MM.1S (cell line): Measurements from ENCODE around the gene STK26.

ENCODE experiments used
- DNase-seq: peaks from one replicate; pipeline ENCODE4 v3.0.0-alpha.2; 2015
- H2AFZ ChIP-seq: fragments of 300-600 bp; sonication (generic); 2 replicates; pipeline ENCODE4 v1.6.0; 2016; ENCODE audit warnings: antibody characterized with exemption, low read length
- H3F3A ChIP-seq: fragments of 300-600 bp; sonication (generic); 2 replicates; pipeline ENCODE4 v1.6.1; 2016; ENCODE audit warnings: mild to moderate bottlenecking, antibody characterized with exemption, low read length, moderate library complexity, mixed read lengths; ENCODE audit not compliant: insufficient read depth
- H3K27ac ChIP-seq: fragments of 300-600 bp; sonication (generic); 2 replicates; pipeline ENCODE4 v1.5.1; 2016; ENCODE audit warnings: mild to moderate bottlenecking, low read length
- H3K27me3 ChIP-seq: fragments of 300-600 bp; sonication (generic); replicated peaks from 2 replicates; pipeline ENCODE4 v1.6.0; 2016; ENCODE audit warnings: low read length; ENCODE audit not compliant: insufficient read depth
- H3K36me3 ChIP-seq: fragments of 300-600 bp; sonication (generic); replicated peaks from 2 replicates; pipeline ENCODE4 v1.6.1; 2016; ENCODE audit warnings: mild to moderate bottlenecking, low read length, mixed read lengths; ENCODE audit not compliant: insufficient read depth
- H3K4me1 ChIP-seq: fragments of 300-600 bp; sonication (generic); 2 replicates; pipeline ENCODE4 v1.6.1; 2016; ENCODE audit warnings: low read length, mixed read lengths
- H3K4me2 ChIP-seq: fragments of 300-600 bp; sonication (generic); 2 replicates; pipeline ENCODE4 v1.6.0; 2016; ENCODE audit warnings: low read depth, low read length
- H3K4me3 ChIP-seq: fragments of 300-600 bp; sonication (generic); 2 replicates; pipeline ENCODE4 v1.5.1; 2016; ENCODE audit warnings: low read length, mixed read lengths
- H3K79me2 ChIP-seq: fragments of 300-600 bp; sonication (generic); 2 replicates; pipeline ENCODE4 v1.6.1; 2016; ENCODE audit warnings: mixed run types, low read length, mixed read lengths
- H3K9ac ChIP-seq: fragments of 300-600 bp; sonication (generic); 2 replicates; pipeline ENCODE4 v1.6.1; 2016; ENCODE audit warnings: low read length, mixed read lengths
- H3K9me2 ChIP-seq: fragments of 300-600 bp; sonication (generic); replicated peaks from 2 replicates; pipeline ENCODE4 v1.6.1; 2016; ENCODE audit warnings: mild to moderate bottlenecking, low read length, mixed read lengths; ENCODE audit not compliant: insufficient read depth
- H3K9me3 ChIP-seq: fragments of 300-600 bp; sonication (generic); replicated peaks from 2 replicates; pipeline ENCODE4 v1.6.1; 2016; ENCODE audit warnings: mild to moderate bottlenecking, low read length, mixed read lengths; ENCODE audit not compliant: insufficient read depth
- H4K20me1 ChIP-seq: fragments of 300-600 bp; sonication (generic); 2 replicates; pipeline ENCODE4 v1.6.1; 2016; ENCODE audit warnings: mild to moderate bottlenecking, low read length, moderate library complexity, mixed read lengths; ENCODE audit not compliant: insufficient read depth
- EZH2 ChIP-seq: fragments of 300-600 bp; sonication (generic); optimal IDR thresholded peaks from 2 replicates; pipeline ENCODE3; 2017; ENCODE audit warnings: low read depth, mild to moderate bottlenecking, antibody characterized with exemption, low read length, mixed read lengths
- EZH2phosphoT487 ChIP-seq: fragments of 300-600 bp; sonication (generic); IDR thresholded peaks from 2 replicates; pipeline ENCODE4 v1.6.1; 2018; ENCODE audit warnings: antibody characterized with exemption, low read length
- TF ChIP-seq, protein P1 (sequence below): fragments of 300-600 bp; sonication (generic); IDR thresholded peaks from 2 replicates; pipeline ENCODE4 v1.5.1; 2016; ENCODE audit warnings: antibody characterized with exemption, low read length, mixed read lengths

Gene STK26

DNA sequence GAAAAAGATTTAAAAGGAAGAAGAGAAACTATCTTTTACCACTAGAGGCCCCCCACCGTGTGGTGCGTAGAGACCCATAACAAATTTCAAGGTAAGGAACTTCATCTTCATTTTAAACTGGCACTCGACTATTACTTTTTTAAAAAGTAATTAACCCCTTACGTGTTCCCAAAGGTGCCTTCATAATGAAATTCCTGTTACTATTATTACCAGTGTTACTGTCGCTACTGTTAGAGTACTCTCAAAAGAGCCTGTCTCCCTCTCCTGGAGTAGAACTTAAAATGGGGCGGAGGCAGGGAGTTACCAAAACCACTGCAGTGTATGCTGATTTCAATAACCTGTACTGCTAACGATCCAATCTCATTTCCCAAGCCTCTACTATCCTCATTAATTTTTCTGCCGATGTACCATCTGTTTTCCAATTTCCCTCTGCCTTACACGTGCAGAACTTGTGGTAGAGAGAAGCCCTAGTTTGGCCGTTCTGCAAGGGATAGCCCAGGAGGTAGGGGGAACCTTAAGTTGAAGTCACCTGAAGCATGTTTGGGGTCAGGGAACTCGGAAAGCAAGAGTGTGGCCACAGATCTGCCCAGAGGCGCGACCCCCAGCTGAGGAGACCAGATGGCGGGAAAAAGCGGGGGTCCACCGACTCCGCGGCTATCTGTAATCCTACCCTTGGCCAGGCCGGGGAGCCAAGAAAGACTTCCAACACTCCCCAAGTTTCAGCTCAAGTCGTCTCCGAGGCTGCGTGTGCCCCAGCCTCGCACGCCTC, 720 bp upstream of the STK26 start:
- Histone ChIP-seq H3K9me2 (no peaks in the 10 kb centered on the region), H3K27me3 (no peaks in the 10 kb centered on the region), H3K4me1 (peaks cover 6% of the 10 kb centered on the region; the same call in 1 of the 2 replicates), H3F3A (peaks cover 5% of the 10 kb centered on the region; the same call in 1 of the 2 replicates), H3K27ac (peak overlapping the region; percentile 80; the same call in 1 of the 2 replicates), H3K79me2 (peaks cover 34% of the 10 kb centered on the region), H4K20me1 (no peaks in the 10 kb centered on the region; the same call in 1 of the 2 replicates), H3K9me3 (no peaks in the 10 kb centered on the region), H3K4me2 (peak overlapping the region; percentile 88), H3K4me3 (peak overlapping the region; percentile 85), H3K9ac (peak overlapping the region; percentile 71; the same call in 1 of the 2 replicates), H2AFZ (peak overlapping the region; percentile 88), H3K36me3 (no peaks in the 10 kb centered on the region)
- TF ChIP-seq, protein P1, sequence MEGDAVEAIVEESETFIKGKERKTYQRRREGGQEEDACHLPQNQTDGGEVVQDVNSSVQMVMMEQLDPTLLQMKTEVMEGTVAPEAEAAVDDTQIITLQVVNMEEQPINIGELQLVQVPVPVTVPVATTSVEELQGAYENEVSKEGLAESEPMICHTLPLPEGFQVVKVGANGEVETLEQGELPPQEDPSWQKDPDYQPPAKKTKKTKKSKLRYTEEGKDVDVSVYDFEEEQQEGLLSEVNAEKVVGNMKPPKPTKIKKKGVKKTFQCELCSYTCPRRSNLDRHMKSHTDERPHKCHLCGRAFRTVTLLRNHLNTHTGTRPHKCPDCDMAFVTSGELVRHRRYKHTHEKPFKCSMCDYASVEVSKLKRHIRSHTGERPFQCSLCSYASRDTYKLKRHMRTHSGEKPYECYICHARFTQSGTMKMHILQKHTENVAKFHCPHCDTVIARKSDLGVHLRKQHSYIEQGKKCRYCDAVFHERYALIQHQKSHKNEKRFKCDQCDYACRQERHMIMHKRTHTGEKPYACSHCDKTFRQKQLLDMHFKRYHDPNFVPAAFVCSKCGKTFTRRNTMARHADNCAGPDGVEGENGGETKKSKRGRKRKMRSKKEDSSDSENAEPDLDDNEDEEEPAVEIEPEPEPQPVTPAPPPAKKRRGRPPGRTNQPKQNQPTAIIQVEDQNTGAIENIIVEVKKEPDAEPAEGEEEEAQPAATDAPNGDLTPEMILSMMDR, result peak; percentile 41
- no peak for TF ChIP-seq EZH2
- DNase-seq, result peak; percentile 18

DNA sequence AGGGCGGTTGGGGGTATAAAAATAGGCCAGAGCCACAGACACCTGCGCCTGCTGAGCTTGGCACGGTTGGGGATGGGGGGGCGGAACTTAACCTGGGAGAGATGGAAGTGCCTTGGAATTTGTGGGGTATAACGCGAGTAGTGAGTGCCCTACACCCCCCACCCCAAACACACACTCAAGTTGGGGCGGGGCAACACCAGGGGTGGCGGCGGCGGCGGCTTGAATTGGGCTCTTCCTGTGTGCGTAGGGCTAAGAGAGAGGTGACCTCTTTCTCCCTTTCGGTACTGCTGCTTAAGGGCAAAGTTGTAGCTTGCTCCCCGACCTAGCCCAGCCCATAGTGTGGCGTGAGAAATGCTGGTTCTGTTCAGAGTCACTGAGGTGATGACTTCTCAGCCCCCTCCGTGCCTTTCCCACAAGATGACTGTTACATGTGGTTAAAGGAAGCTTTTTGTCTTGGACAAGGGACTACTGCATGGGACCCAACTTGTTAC, 839 bp downstream of the STK26 start:
- Histone ChIP-seq H3K79me2 (peaks cover 50% of the 10 kb centered on the region), H3K9me3 (no peaks in the 10 kb centered on the region), H3K9ac (peak overlapping the region; percentile 71), H3F3A (peaks cover 5% of the 10 kb centered on the region; the same call in 1 of the 2 replicates), H3K4me1 (peaks cover 6% of the 10 kb centered on the region; the same call in 1 of the 2 replicates), H3K27ac (peak overlapping the region; percentile 80; the same call in 1 of the 2 replicates), H3K4me3 (peak overlapping the region; percentile 85), H3K27me3 (no peaks in the 10 kb centered on the region), H2AFZ (peak overlapping the region; percentile 81; the same call in 1 of the 2 replicates), H3K9me2 (no peaks in the 10 kb centered on the region), H3K36me3 (no peaks in the 10 kb centered on the region), H3K4me2 (peak overlapping the region; percentile 63), H4K20me1 (no peaks in the 10 kb centered on the region; the same call in 1 of the 2 replicates)
- TF ChIP-seq, protein P1, result no peak
- TF ChIP-seq EZH2phosphoT487 (no peak), EZH2 (no peak)
- DNase-seq, result peak; percentile 35

DNA sequence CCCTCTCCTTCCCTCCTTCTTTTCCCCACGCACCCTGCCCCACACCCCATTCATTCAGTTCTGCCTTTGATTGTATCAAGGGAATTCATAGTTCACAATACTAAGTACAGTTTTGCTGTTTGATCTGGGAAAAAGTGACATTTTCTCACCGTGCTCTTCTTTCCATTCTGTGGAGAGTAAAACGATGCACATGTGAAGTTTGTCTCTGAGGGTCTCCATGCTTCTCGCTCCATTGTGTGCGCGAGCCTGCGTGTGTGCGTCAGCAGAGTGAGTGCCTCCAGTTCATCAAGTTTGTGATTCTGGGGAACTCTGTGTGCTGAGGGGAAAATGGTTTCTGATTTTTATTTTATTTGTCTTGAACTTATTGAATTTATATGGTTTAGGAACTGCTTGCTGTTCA, 1.9 kb downstream of the STK26 start:
- H2AFZ ChIP-seq, result no peak overlapping the region
- H3K79me2 ChIP-seq, result peaks cover 60% of the 10 kb centered on the region
- no peak for DNase-seq
- H3K27ac ChIP-seq, result no peak overlapping the region
- no peaks in the 10 kb centered on the region for H3K9me2 ChIP-seq
- H3F3A ChIP-seq, result peaks cover 5% of the 10 kb centered on the region; the same call in 1 of the 2 replicates
- H3K27me3 ChIP-seq, result no peaks in the 10 kb centered on the region
- peak overlapping the region; percentile 63; the same call in 1 of the 2 replicates for H3K4me2 ChIP-seq
- H3K36me3 ChIP-seq, result no peaks in the 10 kb centered on the region
- no peak overlapping the region for H3K4me3 ChIP-seq
- no peaks in the 10 kb centered on the region; the same call in 1 of the 2 replicates for H4K20me1 ChIP-seq
- no peak overlapping the region for H3K9ac ChIP-seq
- no peak for TF ChIP-seq EZH2phosphoT487
- TF ChIP-seq EZH2, result no peak
- TF ChIP-seq, protein P1, result no peak
- H3K4me1 ChIP-seq, result peaks cover 6% of the 10 kb centered on the region; the same call in 1 of the 2 replicates
- H3K9me3 ChIP-seq, result no peaks in the 10 kb centered on the region
